K562 (cell line): ENCODE measurements around the gene AGMO. TPM values are rescaled to one million over a fixed set of nuclear protein-coding genes. Genes with fewer than 3 reads are reported as not detected.

Experiments used
- ATAC-seq: fragments of 200-7000 bp; cut with Tn5 transposase; 3 replicates; pipeline ENCODE4 v1.9.1; 2020; ENCODE audit warnings: moderate library complexity
- BruUV-seq: library from RNA; stranded (reverse); fragments of 400-500 nt; replicated peaks from 2 replicates; lab custom pipeline; 2021; lab: Mats Ljungman, UMichigan
- CTCF ChIA-PET: fragments of 300-600 bp; formaldehyde crosslinking; extraction: SDS; loops from one replicate; lab custom pipeline; 2021; ENCODE audit warnings: low intra/inter-chr PET ratio; lab: Yijun Ruan, JAX
- POLR2A ChIA-PET: fragments of 300-600, 350-650 bp; sonication (Branson Sonifier 250); formaldehyde crosslinking; extraction: SDS; loops from one replicate; lab custom pipeline; 2021; ENCODE audit warnings: antibody characterized with exemption, inconsistent platforms; lab: Yijun Ruan, JAX
- DNase-seq, 4 experiments: peaks; one replicate each; pipeline versions ENCODE4 v3.0.0 to v3.0.0-alpha.2; 2011 to 2018; ENCODE audit warnings: low spot score in 3 of 4, mixed read lengths in 3 of 4; ENCODE audit errors: extremely low read depth in 1 of 4
- FAIRE-seq: peaks from 2 replicates; lab custom pipeline; 2011; peaks lifted over from hg19 to GRCh38; lab: Jason Lieb, UNC
- H2AFZ ChIP-seq: 2 replicates; pipeline ENCODE4 v1.6.0; 2011; ENCODE audit warnings: low read depth, low read length, control low read depth, inconsistent platforms
- H3K27ac ChIP-seq: fragments of 200-600 bp; 3 replicates; pipeline ENCODE4 v1.8.0; 2011; ENCODE audit warnings: low read depth, mild to moderate bottlenecking, control low read depth, inconsistent platforms, low read length, moderate library complexity, mixed read lengths; ENCODE audit errors: extremely low read depth
- H3K27me3 ChIP-seq, 2 experiments: fragments of 300-600 bp in 1 of 2; 2 replicates in 1 of 2; 3 replicates in 1 of 2; pipeline versions ENCODE4 v1.6.0 to v1.8.0; 2011; ENCODE audit warnings: inconsistent platforms in 2 of 2, low read length in 2 of 2, mild to moderate bottlenecking in 1 of 2, mixed read lengths in 1 of 2, moderate library complexity in 1 of 2; ENCODE audit not compliant: control insufficient read depth in 2 of 2, insufficient read depth in 2 of 2
- H3K36me3 ChIP-seq: fragments of 300-600 bp; 3 replicates; pipeline ENCODE4 v1.8.0; 2011; ENCODE audit warnings: mild to moderate bottlenecking, low read length, inconsistent platforms; ENCODE audit not compliant: control insufficient read depth, insufficient read depth
- H3K4me1 ChIP-seq, 2 experiments: fragments of 200-600 bp in 1 of 2; replicated peaks in 1 of 2; 2 replicates in 1 of 2; 3 replicates in 1 of 2; pipeline versions ENCODE4 v1.5.1 to v1.8.0; 2011; ENCODE audit warnings: inconsistent platforms in 2 of 2, low read length in 2 of 2, mild to moderate bottlenecking in 1 of 2, mixed read lengths in 1 of 2, moderate library complexity in 1 of 2; ENCODE audit not compliant: control insufficient read depth in 2 of 2, insufficient read depth in 2 of 2
- H3K4me2 ChIP-seq: 2 replicates; pipeline ENCODE4 v1.6.1; 2011; ENCODE audit warnings: low read length, control low read depth, inconsistent platforms, mixed read lengths; ENCODE audit not compliant: insufficient read depth
- H3K4me3 ChIP-seq: fragments of 200-600 bp; sonication (generic), shearing (Covaris generic); 2 replicates; pipeline ENCODE4 v1.5.1; 2016; ENCODE audit warnings: control low read depth, inconsistent platforms
- H3K79me2 ChIP-seq: fragments of 200-600 bp; 3 replicates; pipeline ENCODE4 v1.8.0; 2011; ENCODE audit warnings: low read length, inconsistent platforms; ENCODE audit not compliant: control insufficient read depth, insufficient read depth
- H3K9ac ChIP-seq, 2 experiments: 2 replicates each; pipeline versions ENCODE4 v1.6.0 to v1.6.1; 2011; ENCODE audit warnings: low read depth in 2 of 2, low read length in 2 of 2, control low read depth in 1 of 2, inconsistent platforms in 1 of 2, mild to moderate bottlenecking in 1 of 2, mixed read lengths in 1 of 2; ENCODE audit not compliant: insufficient read depth in 1 of 2
- H3K9me1 ChIP-seq: one replicate; pipeline ENCODE4 v1.6.0; 2011; ENCODE audit warnings: inconsistent platforms, mild to moderate bottlenecking, low read length, moderate library complexity; ENCODE audit not compliant: control insufficient read depth, insufficient read depth
- H3K9me3 ChIP-seq: replicated peaks from 2 replicates; pipeline ENCODE4 v1.5.1; 2011; ENCODE audit warnings: low read depth, low read length, inconsistent platforms; ENCODE audit not compliant: control insufficient read depth, insufficient read depth
- H4K20me1 ChIP-seq: replicated peaks from 2 replicates; pipeline ENCODE4 v1.6.1; 2011; ENCODE audit warnings: low read length, inconsistent platforms, mixed read lengths; ENCODE audit not compliant: control insufficient read depth, insufficient read depth
- FOXJ2 ChIP-seq: fragments of 200-800 bp; sonication (Bioruptor generic); IDR thresholded peaks from 2 replicates; pipeline ENCODE4 v1.6.1; 2016; ENCODE audit warnings: missing genetic modification characterization, missing compliant biosample characterization
- HMGXB4 ChIP-seq: sonication (generic); formaldehyde crosslinking; IDR thresholded peaks from 2 replicates; pipeline ENCODE4 v1.8.1; 2023; ENCODE audit warnings: mild to moderate bottlenecking, missing genetic modification reagents
- KHSRP ChIP-seq: fragments of 450-650 bp; IDR thresholded peaks from 2 replicates; pipeline ENCODE4 v1.6.1; 2017
- NCOA6 ChIP-seq: fragments of 450-650 bp; IDR thresholded peaks from 2 replicates; pipeline ENCODE4 v1.6.1; 2017; ENCODE audit warnings: mild to moderate bottlenecking
- PHTF2 ChIP-seq: fragments of 250-450 bp; sonication (Bioruptor Pico); IDR thresholded peaks from 2 replicates; pipeline ENCODE4 v1.5.0; 2021; ENCODE audit warnings: mild to moderate bottlenecking
- POLR2AphosphoS2 ChIP-seq: IDR thresholded peaks from 2 replicates; pipeline ENCODE4 v1.6.1; 2012; ENCODE audit warnings: low read length, improper control_type of control experiment
- WGBS: fragments of 100-300 bp; shearing (Covaris generic); methylation state at CpG from one replicate; pipeline ENCODE4 v1.1.6; 2016; ENCODE audit warnings: low coverage, mixed read lengths; ENCODE audit not compliant: insufficient coverage; ENCODE audit errors: missing lambda C conversion rate; 5-methylcytosine and 5-hydroxymethylcytosine counted together
- in situ Hi-C: fragments of 300-500 bp; cut with MboI; formaldehyde crosslinking; loops from 4 replicates; pipeline ENCODE4 v1.15.0; 2018; ENCODE audit warnings: inconsistent platforms, mixed read lengths
- intact Hi-C: fragments of 100-400 bp; cut with micrococcal nuclease; formaldehyde crosslinking; loops from 2 replicates; pipeline ENCODE4 v1.14.2; 2022
- polyA plus RNA-seq, 8 experiments: library from polyadenylated mRNA; depleted of rRNA in 4 of 8; stranded (reverse) in 5 of 8; unstranded in 3 of 8; fragments of >200 nt; fragmentation: Nextera tagmentation in 2 of 8; fragmentation: Illumina TruSeq in 1 of 8; extraction: Ambion mirVana in 2 of 8; extraction: Trizol in 1 of 8; gene quantifications; 2 replicates each; pipeline versions ENCODE4 v1.2.1 to v1.2.3, GENCODE V29; 2011 to 2014; ENCODE audit warnings: inconsistent platforms in 1 of 8, missing spikeins in 1 of 8
- total RNA-seq, 7 experiments: library from RNA; depleted of rRNA in 6 of 7; stranded (reverse); fragments of >200 nt in 6 of 7; fragmentation: Illumina TruSeq in 2 of 7; extraction: Trizol in 2 of 7; gene quantifications; 2 replicates each; pipeline versions ENCODE4 v1.2.1 to v1.2.3, GENCODE V29; 2011 to 2021; ENCODE audit warnings: low replicate concordance in 1 of 7
- TF ChIP-seq, protein P1 (sequence below): fragments of 250-450 bp; sonication (Bioruptor Pico); IDR thresholded peaks from 2 replicates; pipeline ENCODE4 v1.5.0; 2020; ENCODE audit warnings: mild to moderate bottlenecking
- TF ChIP-seq, protein P2 (sequence below), 3 experiments: fragments of 200-800 bp in 1 of 3; sonication (Bioruptor generic) in 1 of 3; sonication (generic) in 1 of 3; formaldehyde crosslinking in 1 of 3; IDR thresholded peaks; 2 replicates each; pipeline versions ENCODE4 v1.6.1 to v1.8.0; 2016 to 2022; ENCODE audit warnings: mild to moderate bottlenecking in 2 of 3, missing compliant biosample characterization in 2 of 3, missing genetic modification characterization in 2 of 3, missing genetic modification reagents in 1 of 3

AGMO gene
- total and polyA plus RNA-seq, 9 of the 15 experiments (the other 6 are each of a cell fraction or from before 2014, with no cell fraction given) = 0.30 to 1.4 (median 0.69) TPM; not detected in 1

GRCh38 chr7:15176089-15176488 is 385.7 kb downstream of the AGMO start:
- POLR2A ChIA-PET = no interaction called here
- Histone ChIP-seq H3K4me3 (no peak overlapping the region), H3K9me3 (no peaks in the 10 kb centered on the region), H3K27ac (no peak overlapping the region)
- ATAC-seq = no peak
- in situ Hi-C loops (no loop called here), intact Hi-C loops (no loop called here)
- 0% methylated on average over 4 of the region's 4 CpGs for WGBS
- TF ChIP-seq HMGXB4 (CRISPR knock-in tag) (no peak), POLR2AphosphoS2 (no peak), NCOA6 (no peak), KHSRP (no peak), PHTF2 (no peak), FOXJ2 (tag) (no peak)
- TF ChIP-seq, protein P1, sequence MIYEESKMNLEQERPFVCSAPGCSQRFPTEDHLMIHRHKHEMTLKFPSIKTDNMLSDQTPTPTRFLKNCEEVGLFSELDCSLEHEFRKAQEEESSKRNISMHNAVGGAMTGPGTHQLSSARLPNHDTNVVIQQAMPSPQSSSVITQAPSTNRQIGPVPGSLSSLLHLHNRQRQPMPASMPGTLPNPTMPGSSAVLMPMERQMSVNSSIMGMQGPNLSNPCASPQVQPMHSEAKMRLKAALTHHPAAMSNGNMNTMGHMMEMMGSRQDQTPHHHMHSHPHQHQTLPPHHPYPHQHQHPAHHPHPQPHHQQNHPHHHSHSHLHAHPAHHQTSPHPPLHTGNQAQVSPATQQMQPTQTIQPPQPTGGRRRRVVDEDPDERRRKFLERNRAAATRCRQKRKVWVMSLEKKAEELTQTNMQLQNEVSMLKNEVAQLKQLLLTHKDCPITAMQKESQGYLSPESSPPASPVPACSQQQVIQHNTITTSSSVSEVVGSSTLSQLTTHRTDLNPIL (CRISPR knock-in tag) = no peak
- TF ChIP-seq, protein P2, sequence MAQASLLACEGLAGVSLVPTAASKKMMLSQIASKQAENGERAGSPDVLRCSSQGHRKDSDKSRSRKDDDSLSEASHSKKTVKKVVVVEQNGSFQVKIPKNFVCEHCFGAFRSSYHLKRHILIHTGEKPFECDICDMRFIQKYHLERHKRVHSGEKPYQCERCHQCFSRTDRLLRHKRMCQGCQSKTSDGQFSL (CRISPR knock-in tag; IDR thresholded peaks at IDR 0.05) = no peak
- TF ChIP-seq, protein P2 (tag; IDR thresholded peaks at IDR 0.05) = no peak
- TF ChIP-seq, all 486 proteins: peak for 0
- CTCF ChIA-PET = no interaction called here
- FAIRE-seq = no peak
- H3K27me3 ChIP-seq = no peaks in the 10 kb centered on the region
- no peaks in the 10 kb centered on the region for H3K36me3 ChIP-seq
- H3K9me1 ChIP-seq = no peaks in the 10 kb centered on the region
- no peaks in the 10 kb centered on the region for H4K20me1 ChIP-seq
- H3K9ac ChIP-seq = no peak overlapping the region
- H2AFZ ChIP-seq = no peak overlapping the region
- no peaks in the 10 kb centered on the region for H3K79me2 ChIP-seq
- no TSS peak for BruUV-seq
- H3K4me1 ChIP-seq = no peaks in the 10 kb centered on the region
- DNase-seq = no peak
- no peak overlapping the region for H3K4me2 ChIP-seq
